Measurements from ENCODE around the gene SORBS2.

DNA sequence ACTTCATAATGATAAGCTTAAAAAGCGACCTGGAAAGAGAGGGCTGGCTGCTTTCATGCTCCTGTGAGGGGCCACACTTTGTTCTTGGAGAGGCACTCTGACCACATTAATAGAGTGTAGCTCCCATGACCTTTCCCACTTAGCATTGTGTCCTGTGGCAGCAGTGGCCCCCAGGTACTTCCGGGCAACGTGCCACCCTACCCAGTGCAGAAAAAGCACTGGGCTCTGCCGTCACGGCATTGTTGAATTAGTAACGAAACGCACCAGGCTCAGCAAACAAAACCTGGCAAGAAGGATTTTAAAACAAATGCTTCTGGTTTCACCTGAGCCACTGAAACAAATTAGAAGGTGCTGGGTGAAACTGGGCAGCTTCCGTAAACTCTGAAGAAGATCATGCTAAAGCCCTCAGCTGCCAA is 5.4 kb upstream of the SORBS2 start:
- TF ChIP-seq, protein P1, sequence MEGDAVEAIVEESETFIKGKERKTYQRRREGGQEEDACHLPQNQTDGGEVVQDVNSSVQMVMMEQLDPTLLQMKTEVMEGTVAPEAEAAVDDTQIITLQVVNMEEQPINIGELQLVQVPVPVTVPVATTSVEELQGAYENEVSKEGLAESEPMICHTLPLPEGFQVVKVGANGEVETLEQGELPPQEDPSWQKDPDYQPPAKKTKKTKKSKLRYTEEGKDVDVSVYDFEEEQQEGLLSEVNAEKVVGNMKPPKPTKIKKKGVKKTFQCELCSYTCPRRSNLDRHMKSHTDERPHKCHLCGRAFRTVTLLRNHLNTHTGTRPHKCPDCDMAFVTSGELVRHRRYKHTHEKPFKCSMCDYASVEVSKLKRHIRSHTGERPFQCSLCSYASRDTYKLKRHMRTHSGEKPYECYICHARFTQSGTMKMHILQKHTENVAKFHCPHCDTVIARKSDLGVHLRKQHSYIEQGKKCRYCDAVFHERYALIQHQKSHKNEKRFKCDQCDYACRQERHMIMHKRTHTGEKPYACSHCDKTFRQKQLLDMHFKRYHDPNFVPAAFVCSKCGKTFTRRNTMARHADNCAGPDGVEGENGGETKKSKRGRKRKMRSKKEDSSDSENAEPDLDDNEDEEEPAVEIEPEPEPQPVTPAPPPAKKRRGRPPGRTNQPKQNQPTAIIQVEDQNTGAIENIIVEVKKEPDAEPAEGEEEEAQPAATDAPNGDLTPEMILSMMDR (conservative IDR thresholded peaks at IDR 0.05; ENCODE audit: low read depth, low read length): no peak
- TF ChIP-seq RFX5 (IDR thresholded peaks at IDR 0.05; ENCODE audit: low read depth, low read length) (no peak), SMC3 (IDR thresholded peaks at IDR 0.05; ENCODE audit: low read depth, low read length) (no peak), POLR2A (IDR thresholded peaks at IDR 0.05; ENCODE audit: low read depth, low read length) (no peak), NFE2L2 (IDR thresholded peaks at IDR 0.05; ENCODE audit: low read depth, low read length) (no peak), MAFK (IDR thresholded peaks at IDR 0.05; ENCODE audit: low read depth, low read length) (no peak), CEBPB (IDR thresholded peaks at IDR 0.05; ENCODE audit: low read depth, low read length) (no peak)

Measured in IMR-90 (cell line).